HepG2 (cell line): Measurements from ENCODE around the gene PRSS53. TPM values are rescaled to one million over a fixed set of nuclear protein-coding genes. Genes with fewer than 3 reads are reported as not detected.

Experiments
- CTCF ChIP-seq: sonication (generic); formaldehyde crosslinking; IDR thresholded peaks from 2 replicates; pipeline ENCODE4 v1.5.0; 2020; ENCODE audit warnings: mild to moderate bottlenecking, missing genetic modification reagents, moderate library complexity
- GZF1 ChIP-seq: sonication (generic); formaldehyde crosslinking; IDR thresholded peaks from 2 replicates; pipeline ENCODE4 v1.5.1; 2020; ENCODE audit warnings: mild to moderate bottlenecking, missing genetic modification reagents
- HMGA1 ChIP-seq: sonication (generic); formaldehyde crosslinking; conservative IDR thresholded peaks from 2 replicates; pipeline ENCODE4 v1.4.0; 2020; ENCODE audit warnings: missing genetic modification reagents
- HNRNPUL1 ChIP-seq: fragments of 200-400 bp; formaldehyde crosslinking; IDR thresholded peaks from 2 replicates; pipeline ENCODE4 v1.6.1; 2017; ENCODE audit warnings: low read depth, mild to moderate bottlenecking, low read length, moderate library complexity
- MTERF4 ChIP-seq: sonication (generic); formaldehyde crosslinking; IDR thresholded peaks from 2 replicates; pipeline ENCODE4 v1.8.0; 2023; ENCODE audit warnings: mild to moderate bottlenecking, missing genetic modification reagents
- PHF21A ChIP-seq: sonication (generic); formaldehyde crosslinking; IDR thresholded peaks from 2 replicates; pipeline ENCODE4 v1.5.0; 2020; ENCODE audit warnings: mild to moderate bottlenecking, missing genetic modification reagents
- SIN3A ChIP-seq: IDR thresholded peaks from 2 replicates; pipeline ENCODE4 v1.6.1; 2011; ENCODE audit warnings: low read depth, mild to moderate bottlenecking, control low read depth, low read length, borderline replicate concordance
- SRF ChIP-seq: IDR thresholded peaks from 2 replicates; pipeline ENCODE4 v1.6.1; 2011; ENCODE audit warnings: mild to moderate bottlenecking, low read depth, low read length, moderate library complexity
- SRSF4 ChIP-seq: fragments of 200-400 bp; formaldehyde crosslinking; IDR thresholded peaks from one replicate; pipeline ENCODE4 v1.6.1; 2018; ENCODE audit warnings: mild to moderate bottlenecking, low read depth, low read length, moderate library complexity; ENCODE audit not compliant: poor library complexity, severe bottlenecking
- XRCC5 ChIP-seq: fragments of 200-400 bp; formaldehyde crosslinking; optimal IDR thresholded peaks from 2 replicates; pipeline ENCODE3; 2017; ENCODE audit warnings: mild to moderate bottlenecking, low read length
- ZFP62 ChIP-seq: sonication (generic); formaldehyde crosslinking; IDR thresholded peaks from 2 replicates; pipeline ENCODE4 v1.4.0; 2020; ENCODE audit warnings: missing genetic modification reagents
- ZFX ChIP-seq: sonication (generic); formaldehyde crosslinking; IDR thresholded peaks from 2 replicates; pipeline ENCODE4 v1.4.0; 2020; ENCODE audit warnings: mild to moderate bottlenecking, low read depth, missing genetic modification reagents, moderate library complexity
- ZMAT3 ChIP-seq: sonication (generic); formaldehyde crosslinking; conservative IDR thresholded peaks from 2 replicates; pipeline ENCODE4 v1.7.0; 2021; ENCODE audit warnings: missing genetic modification reagents
- ZNF205 ChIP-seq: IDR thresholded peaks from 2 replicates; pipeline ENCODE4 v1.6.1; 2018; ENCODE audit warnings: missing biosample characterization, missing genetic modification reagents
- ZNF441 ChIP-seq: sonication (generic); formaldehyde crosslinking; IDR thresholded peaks from 2 replicates; pipeline ENCODE4 v1.7.0; 2021; ENCODE audit warnings: missing genetic modification reagents, borderline replicate concordance
- polyA plus RNA-seq, 8 experiments: library from polyadenylated mRNA; depleted of rRNA in 3 of 8; stranded (reverse) in 7 of 8; unstranded in 1 of 8; fragments of >200 nt; fragmentation: Illumina TruSeq in 4 of 8; extraction: Trizol in 4 of 8; gene quantifications; 2 replicates each; pipeline versions ENCODE4 v1.2.1 to v1.2.3, GENCODE V29; 2011 to 2016; ENCODE audit warnings: low read depth in 4 of 8, missing spikeins in 1 of 8, mixed read lengths in 1 of 8; ENCODE audit not compliant: insufficient read depth in 1 of 8
- total RNA-seq, 5 experiments: library from RNA; depleted of rRNA; stranded (reverse); fragments of >200 nt; fragmentation: Illumina TruSeq; extraction: Trizol; gene quantifications; 2 replicates each; pipeline ENCODE4 v1.2.3, GENCODE V29; 2016; ENCODE audit warnings: low read depth in 1 of 5
- TF ChIP-seq, protein P1 (sequence below): sonication (generic); formaldehyde crosslinking; IDR thresholded peaks from 2 replicates; pipeline ENCODE4 v1.9.0; 2021; ENCODE audit warnings: missing genetic modification reagents, mild to moderate bottlenecking, borderline replicate concordance
- TF ChIP-seq, protein P2 (sequence below): sonication (generic); formaldehyde crosslinking; IDR thresholded peaks from 2 replicates; pipeline ENCODE4 v1.5.0; 2020; ENCODE audit warnings: missing genetic modification reagents
- TF ChIP-seq, protein P3 (sequence below), 2 experiments: IDR thresholded peaks; 2 replicates each; pipeline ENCODE4 v1.6.1; 2011 to 2012; ENCODE audit warnings: low read length in 2 of 2, borderline replicate concordance in 1 of 2, low read depth in 1 of 2, mild to moderate bottlenecking in 1 of 2, moderate library complexity in 1 of 2

PRSS53 gene
- total and polyA plus RNA-seq, 2 of the 13 experiments (the other 11 are each of a cell fraction or from before 2014, with no cell fraction given): 2.2 to 7.4 TPM

DNA sequence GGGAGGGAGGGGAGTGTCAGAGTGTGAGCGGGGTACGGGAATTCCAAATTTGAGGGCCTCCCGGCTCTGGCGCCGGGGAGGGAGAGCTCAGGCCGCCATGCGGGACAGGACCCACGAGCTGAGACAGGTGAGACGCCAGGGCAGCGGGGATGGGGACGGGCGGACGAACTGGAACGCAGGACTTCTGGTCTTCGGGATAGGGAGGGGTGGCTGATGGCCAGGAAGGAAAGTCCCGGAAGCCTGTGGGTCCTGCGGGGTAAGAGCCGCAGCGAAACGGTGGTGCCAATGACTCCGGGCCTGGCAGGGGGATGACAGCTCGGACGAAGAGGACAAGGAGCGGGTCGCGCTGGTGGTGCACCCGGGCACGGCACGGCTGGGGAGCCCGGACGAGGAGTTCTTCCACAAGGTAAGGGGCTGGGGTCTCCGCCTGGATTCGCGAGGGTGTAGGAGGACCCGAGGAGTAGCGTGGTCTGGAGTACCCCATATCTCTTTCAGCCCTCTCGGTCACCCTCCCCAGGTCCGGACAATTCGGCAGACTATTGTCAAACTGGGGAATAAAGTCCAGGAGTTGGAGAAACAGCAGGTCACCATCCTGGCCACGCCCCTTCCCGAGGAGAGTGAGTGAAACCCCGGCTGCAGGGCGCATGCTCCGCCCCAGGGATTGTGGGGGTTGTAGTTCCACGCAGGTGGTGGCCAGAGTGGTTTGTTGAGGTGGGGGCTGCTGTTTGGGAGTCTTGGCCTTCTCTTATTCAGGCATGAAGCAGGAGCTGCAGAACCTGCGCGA lies 54.8 kb downstream of the PRSS53 start (continued):
- TF ChIP-seq, protein P1, sequence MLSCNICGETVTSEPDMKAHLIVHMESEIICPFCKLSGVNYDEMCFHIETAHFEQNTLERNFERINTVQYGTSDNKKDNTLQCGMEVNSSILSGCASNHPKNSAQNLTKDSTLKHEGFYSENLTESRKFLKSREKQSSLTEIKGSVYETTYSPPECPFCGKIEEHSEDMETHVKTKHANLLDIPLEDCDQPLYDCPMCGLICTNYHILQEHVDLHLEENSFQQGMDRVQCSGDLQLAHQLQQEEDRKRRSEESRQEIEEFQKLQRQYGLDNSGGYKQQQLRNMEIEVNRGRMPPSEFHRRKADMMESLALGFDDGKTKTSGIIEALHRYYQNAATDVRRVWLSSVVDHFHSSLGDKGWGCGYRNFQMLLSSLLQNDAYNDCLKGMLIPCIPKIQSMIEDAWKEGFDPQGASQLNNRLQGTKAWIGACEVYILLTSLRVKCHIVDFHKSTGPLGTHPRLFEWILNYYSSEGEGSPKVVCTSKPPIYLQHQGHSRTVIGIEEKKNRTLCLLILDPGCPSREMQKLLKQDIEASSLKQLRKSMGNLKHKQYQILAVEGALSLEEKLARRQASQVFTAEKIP (CRISPR knock-in tag): no peak
- TF ChIP-seq ZNF205 (CRISPR knock-in tag) (no peak), MTERF4 (CRISPR knock-in tag) (peak; percentile 68; the same call in 1 of the 2 replicates), HMGA1 (CRISPR knock-in tag) (no peak), PHF21A (0 out of 2 replicates have a peak, but pooled peaks have one; percentile 11), ZFX (peak; percentile 37), CTCF (CRISPR knock-in tag) (no peak), HNRNPUL1 (no peak), GZF1 (CRISPR knock-in tag) (no peak), ZFP62 (CRISPR knock-in tag) (no peak), XRCC5 (no peak), SIN3A (peak; percentile 92; the same call in 1 of the 2 replicates), SRF (no peak), ZMAT3 (CRISPR knock-in tag) (no peak), ZNF441 (peak; percentile 87; the same call in 1 of the 2 replicates), SRSF4 (no peak)
- TF ChIP-seq, protein P2, sequence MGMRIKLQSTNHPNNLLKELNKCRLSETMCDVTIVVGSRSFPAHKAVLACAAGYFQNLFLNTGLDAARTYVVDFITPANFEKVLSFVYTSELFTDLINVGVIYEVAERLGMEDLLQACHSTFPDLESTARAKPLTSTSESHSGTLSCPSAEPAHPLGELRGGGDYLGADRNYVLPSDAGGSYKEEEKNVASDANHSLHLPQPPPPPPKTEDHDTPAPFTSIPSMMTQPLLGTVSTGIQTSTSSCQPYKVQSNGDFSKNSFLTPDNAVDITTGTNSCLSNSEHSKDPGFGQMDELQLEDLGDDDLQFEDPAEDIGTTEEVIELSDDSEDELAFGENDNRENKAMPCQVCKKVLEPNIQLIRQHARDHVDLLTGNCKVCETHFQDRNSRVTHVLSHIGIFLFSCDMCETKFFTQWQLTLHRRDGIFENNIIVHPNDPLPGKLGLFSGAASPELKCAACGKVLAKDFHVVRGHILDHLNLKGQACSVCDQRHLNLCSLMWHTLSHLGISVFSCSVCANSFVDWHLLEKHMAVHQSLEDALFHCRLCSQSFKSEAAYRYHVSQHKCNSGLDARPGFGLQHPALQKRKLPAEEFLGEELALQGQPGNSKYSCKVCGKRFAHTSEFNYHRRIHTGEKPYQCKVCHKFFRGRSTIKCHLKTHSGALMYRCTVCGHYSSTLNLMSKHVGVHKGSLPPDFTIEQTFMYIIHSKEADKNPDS (CRISPR knock-in tag): no peak
- TF ChIP-seq, protein P3, sequence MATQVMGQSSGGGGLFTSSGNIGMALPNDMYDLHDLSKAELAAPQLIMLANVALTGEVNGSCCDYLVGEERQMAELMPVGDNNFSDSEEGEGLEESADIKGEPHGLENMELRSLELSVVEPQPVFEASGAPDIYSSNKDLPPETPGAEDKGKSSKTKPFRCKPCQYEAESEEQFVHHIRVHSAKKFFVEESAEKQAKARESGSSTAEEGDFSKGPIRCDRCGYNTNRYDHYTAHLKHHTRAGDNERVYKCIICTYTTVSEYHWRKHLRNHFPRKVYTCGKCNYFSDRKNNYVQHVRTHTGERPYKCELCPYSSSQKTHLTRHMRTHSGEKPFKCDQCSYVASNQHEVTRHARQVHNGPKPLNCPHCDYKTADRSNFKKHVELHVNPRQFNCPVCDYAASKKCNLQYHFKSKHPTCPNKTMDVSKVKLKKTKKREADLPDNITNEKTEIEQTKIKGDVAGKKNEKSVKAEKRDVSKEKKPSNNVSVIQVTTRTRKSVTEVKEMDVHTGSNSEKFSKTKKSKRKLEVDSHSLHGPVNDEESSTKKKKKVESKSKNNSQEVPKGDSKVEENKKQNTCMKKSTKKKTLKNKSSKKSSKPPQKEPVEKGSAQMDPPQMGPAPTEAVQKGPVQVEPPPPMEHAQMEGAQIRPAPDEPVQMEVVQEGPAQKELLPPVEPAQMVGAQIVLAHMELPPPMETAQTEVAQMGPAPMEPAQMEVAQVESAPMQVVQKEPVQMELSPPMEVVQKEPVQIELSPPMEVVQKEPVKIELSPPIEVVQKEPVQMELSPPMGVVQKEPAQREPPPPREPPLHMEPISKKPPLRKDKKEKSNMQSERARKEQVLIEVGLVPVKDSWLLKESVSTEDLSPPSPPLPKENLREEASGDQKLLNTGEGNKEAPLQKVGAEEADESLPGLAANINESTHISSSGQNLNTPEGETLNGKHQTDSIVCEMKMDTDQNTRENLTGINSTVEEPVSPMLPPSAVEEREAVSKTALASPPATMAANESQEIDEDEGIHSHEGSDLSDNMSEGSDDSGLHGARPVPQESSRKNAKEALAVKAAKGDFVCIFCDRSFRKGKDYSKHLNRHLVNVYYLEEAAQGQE (IDR thresholded peaks at IDR 0.05; ENCODE audit: borderline replicate concordance in 1 of 2, low read depth in 1 of 2, low read length in 2 of 2): peak in 1 of 2 experiments; percentile 40; a peak in 1 of 4 replicates
